ENCODE data around the gene SLC43A3.

DNA sequence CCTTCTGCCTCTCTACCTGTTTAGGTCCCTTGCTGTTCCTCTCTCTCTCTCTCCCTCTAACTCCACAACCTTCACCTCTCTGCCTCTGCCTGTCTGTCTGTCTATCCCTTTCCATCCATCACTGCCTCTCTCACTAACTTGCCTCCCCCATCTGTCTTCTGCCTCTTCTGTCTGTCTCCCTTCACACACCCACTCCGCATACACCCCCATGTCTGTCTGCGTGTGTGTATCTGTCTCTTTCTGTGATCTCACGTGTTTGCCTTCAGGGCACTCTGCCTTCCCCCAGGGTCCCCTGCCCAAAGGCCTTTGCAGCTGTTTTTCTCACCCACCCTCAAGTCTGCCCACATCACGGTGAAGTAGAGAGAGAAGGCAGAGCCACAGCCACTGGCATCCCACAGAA is 41.4 kb upstream of the SLC43A3 start:
- TF ChIP-seq POLR2AphosphoS5 (IDR thresholded peaks at IDR 0.05) (no peak), POLR2A (IDR thresholded peaks at IDR 0.05) (no peak)
- TF ChIP-seq, protein P1, sequence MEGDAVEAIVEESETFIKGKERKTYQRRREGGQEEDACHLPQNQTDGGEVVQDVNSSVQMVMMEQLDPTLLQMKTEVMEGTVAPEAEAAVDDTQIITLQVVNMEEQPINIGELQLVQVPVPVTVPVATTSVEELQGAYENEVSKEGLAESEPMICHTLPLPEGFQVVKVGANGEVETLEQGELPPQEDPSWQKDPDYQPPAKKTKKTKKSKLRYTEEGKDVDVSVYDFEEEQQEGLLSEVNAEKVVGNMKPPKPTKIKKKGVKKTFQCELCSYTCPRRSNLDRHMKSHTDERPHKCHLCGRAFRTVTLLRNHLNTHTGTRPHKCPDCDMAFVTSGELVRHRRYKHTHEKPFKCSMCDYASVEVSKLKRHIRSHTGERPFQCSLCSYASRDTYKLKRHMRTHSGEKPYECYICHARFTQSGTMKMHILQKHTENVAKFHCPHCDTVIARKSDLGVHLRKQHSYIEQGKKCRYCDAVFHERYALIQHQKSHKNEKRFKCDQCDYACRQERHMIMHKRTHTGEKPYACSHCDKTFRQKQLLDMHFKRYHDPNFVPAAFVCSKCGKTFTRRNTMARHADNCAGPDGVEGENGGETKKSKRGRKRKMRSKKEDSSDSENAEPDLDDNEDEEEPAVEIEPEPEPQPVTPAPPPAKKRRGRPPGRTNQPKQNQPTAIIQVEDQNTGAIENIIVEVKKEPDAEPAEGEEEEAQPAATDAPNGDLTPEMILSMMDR (IDR thresholded peaks at IDR 0.05 in 8 of 11, conservative IDR thresholded peaks at IDR 0.05 in 3 of 11): no peak
